IPS-15b (cell line): ENCODE measurements around the gene B4GALNT1.
"Not testable (repeated sequence)": the region's sequence is repeated elsewhere in the genome, so short reads cannot be mapped to it uniquely, and the experiment has no call there.

Source experiments
- H3K27me3 ChIP-seq: one replicate; pipeline ENCODE4 v1.6.1; 2013; ENCODE audit warnings: low read length; ENCODE audit not compliant: control insufficient read depth, insufficient read depth
- H3K36me3 ChIP-seq: one replicate; pipeline ENCODE4 v1.6.1; 2013; ENCODE audit warnings: low read length; ENCODE audit not compliant: control insufficient read depth, insufficient read depth
- H3K4me1 ChIP-seq: one replicate; pipeline ENCODE4 v1.6.1; 2013; ENCODE audit warnings: mild to moderate bottlenecking, low read length; ENCODE audit not compliant: control insufficient read depth, insufficient read depth
- H3K4me3 ChIP-seq: one replicate; pipeline ENCODE4 v1.5.1; 2013; ENCODE audit warnings: low read depth, low read length
- H3K9ac ChIP-seq: one replicate; pipeline ENCODE4 v1.6.1; 2013; ENCODE audit warnings: low read depth, mild to moderate bottlenecking, low read length
- H3K9me3 ChIP-seq: one replicate; pipeline ENCODE4 v1.6.1; 2013; ENCODE audit warnings: mild to moderate bottlenecking, low read length; ENCODE audit not compliant: control insufficient read depth, insufficient read depth

B4GALNT1 gene

DNA sequence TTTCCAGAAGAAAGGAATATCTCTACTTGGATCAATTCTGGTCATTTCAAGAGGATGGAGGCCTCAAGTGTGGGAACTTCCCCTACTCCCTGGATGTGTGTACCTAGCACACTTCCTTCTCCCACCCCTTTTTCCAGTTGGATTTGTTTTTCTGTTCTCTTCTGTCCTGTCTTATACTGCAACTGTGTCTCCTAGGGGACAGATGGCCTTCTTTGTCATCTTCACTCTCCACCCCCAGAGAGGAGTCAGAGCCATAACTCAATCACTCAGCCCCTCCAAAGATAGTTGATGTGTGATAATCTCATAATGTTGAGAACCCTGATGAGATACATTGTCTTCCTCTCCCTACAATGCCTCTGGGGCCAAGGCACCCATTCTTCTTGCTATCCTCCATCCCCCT, 30.5 kb downstream of the B4GALNT1 start:
- H3K4me3 ChIP-seq: no peak overlapping the region
- H3K27me3 ChIP-seq: no peaks in the 10 kb centered on the region
- peaks cover 21% of the 10 kb centered on the region for H3K36me3 ChIP-seq

DNA sequence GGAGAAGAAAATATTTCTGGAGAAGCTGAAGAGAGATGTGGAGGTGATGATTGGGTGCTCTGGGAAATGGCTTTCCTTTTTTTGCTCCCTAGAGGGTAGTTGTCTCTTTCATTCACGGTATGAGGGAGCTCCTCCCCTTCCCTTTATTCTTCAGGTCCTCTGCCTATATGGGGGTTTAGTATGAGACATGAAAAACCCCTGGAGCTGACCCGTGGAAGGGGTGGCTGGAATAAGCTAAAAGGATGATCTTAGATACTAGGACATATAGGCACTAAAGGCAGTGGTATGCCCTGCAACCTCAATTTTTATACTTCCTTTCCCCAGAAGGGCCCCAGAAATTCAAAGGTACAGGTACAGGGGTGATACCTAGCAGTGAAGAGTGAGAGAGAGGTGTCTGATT, 32.6 kb downstream of the B4GALNT1 start:
- no peak overlapping the region for H3K4me3 ChIP-seq
- peaks cover 21% of the 10 kb centered on the region for H3K36me3 ChIP-seq
- H3K9me3 ChIP-seq: no peaks in the 10 kb centered on the region
- H3K4me1 ChIP-seq: peaks cover 10% of the 10 kb centered on the region
- H3K27me3 ChIP-seq: no peaks in the 10 kb centered on the region
- H3K9ac ChIP-seq: no peak overlapping the region

More for the DNA sequence above, 30.5 kb downstream of the B4GALNT1 start:
- H3K9ac ChIP-seq: no peak overlapping the region
- H3K9me3 ChIP-seq: no peaks in the 10 kb centered on the region
- H3K4me1 ChIP-seq: peaks cover 10% of the 10 kb centered on the region

DNA sequence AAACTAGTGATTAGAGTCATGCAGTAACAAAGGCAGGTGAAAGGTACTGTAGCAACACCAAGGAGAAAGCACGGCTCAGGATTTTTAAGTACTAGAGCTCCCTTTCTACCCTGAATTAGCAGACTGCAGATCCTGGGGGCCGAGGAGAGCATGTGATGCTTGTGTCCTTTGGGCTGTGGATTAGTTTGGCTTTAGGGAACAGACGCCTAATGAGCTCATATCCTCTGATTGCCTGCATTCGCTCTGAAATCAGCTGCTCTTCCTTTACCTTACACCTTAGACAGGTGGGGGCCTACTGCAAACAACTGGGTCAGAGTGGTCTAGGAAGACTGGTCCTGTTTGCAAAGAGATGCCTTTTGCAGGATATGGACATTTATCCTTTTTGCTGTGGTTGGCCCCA, 39.8 kb downstream of the B4GALNT1 start:
- no peaks in the 10 kb centered on the region for H3K36me3 ChIP-seq
- no peaks in the 10 kb centered on the region for H3K9me3 ChIP-seq
- H3K4me1 ChIP-seq: peaks cover 4% of the 10 kb centered on the region
- no peak overlapping the region for H3K4me3 ChIP-seq
- peaks cover 1% of the 10 kb centered on the region for H3K27me3 ChIP-seq
- no peak overlapping the region for H3K9ac ChIP-seq

DNA sequence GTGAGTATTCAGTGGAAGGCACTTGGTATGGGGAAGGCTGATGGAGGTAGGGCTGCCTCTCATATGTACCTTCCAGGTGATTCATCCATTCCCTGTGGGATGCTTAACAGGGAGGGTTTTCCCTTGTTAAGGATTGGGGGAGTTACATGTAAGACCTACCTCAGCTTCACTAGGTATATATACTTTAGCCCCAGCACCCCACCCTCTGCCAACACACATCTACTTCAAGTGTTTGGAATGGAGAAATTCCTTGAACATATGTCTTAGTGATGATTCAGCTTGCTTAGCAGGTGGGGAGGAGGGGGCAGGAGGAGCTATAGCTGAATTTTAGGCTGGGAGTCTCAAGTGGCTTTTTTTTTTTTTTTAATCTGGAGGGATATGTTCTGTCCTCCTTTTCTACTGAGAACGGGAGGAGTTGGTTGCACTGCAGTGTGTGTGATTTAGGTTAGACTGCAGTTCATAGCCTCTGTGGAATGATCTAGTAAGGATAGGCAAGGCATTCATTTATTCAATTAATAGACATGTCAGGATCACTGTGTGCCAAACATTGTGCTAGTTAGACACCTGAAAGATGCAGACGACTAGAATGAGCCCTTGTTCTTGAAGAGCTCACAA, 40.3 kb downstream of the B4GALNT1 start:
- Histone ChIP-seq H3K9ac (peak overlapping the region; percentile 13), H3K27me3 (peaks cover 2% of the 10 kb centered on the region), H3K36me3 (no peaks in the 10 kb centered on the region), H3K9me3 (no peaks in the 10 kb centered on the region), H3K4me3 (no peak overlapping the region), H3K4me1 (peaks cover 4% of the 10 kb centered on the region)

DNA sequence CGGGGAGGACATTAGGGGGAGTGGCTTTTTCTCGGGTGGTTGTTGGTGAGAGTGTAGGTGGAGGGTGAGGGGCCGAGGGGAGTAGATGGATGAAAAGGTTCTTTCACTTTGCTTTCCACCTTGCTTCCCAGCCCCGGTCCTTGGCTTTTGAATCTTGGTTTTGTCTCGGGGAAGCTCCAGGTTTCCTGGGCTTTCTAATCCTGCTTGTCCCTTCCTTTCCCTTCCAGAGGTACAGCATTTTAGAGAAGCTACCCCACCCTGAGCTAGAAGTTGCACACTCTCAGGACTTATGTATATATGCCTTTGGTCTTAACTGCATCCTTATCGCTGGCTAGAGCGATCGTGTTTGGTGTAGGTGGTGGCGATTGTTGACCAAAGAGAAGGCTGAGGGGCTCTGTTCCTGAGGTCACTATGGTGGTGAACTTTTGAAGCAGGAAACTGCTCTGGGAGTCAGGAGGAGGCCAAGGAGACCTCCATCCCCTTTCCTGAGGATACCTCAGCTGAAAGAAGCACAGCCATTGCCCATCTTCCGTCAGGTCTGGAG, 41.1 kb downstream of the B4GALNT1 start:
- Histone ChIP-seq H3K4me1 (peaks cover 4% of the 10 kb centered on the region), H3K4me3 (peak overlapping the region; percentile 73), H3K27me3 (peaks cover 2% of the 10 kb centered on the region), H3K9me3 (no peaks in the 10 kb centered on the region), H3K9ac (peak overlapping the region; percentile 26), H3K36me3 (no peaks in the 10 kb centered on the region)

DNA sequence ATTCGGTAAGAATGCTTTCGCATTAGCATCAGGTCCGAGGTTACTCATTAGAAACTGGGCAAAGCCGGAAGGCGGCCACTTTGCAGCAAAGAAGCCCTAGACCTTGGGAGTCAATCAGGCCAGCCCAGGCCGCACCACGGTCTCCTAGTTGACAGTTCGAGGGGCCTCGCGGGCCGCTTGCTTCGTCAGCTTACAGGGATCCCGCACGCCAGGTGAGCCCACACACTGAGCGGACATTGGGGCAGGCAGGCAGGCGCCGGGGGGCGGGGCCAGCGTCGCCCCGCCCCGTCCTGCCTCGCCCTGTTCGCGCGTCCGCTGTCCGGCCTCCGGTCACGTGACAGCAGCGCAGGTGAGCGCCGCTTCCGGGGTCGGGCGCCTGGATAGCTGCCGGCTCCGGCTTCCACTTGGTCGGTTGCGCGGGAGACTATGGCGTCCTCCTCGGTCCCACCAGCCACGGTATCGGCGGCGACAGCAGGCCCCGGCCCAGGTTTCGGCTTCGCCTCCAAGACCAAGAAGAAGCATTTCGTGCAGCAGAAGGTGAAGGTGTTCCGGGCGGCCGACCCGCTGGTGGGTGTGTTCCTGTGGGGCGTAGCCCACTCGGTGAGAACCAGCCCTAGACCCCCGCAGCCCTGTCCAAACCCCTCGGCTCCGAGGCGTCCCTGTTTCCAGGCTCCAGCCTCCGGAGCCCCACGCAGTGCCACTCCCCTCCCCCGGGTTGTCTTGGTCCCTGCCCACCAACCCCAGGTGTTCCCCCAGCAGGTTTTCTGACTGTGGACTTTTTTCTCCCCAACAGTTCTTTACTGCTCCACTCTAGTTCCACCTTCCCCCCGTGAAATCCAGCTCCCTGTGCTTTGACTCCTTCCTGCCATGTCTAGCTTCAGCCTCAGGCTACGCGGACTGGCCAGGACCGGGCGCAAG, 41.9 kb downstream of the B4GALNT1 start, which contains the start of gene PIP4K2C:
Gene PIP4K2C (plus strand): TSS at position 329 of the 918 bp plus-strand sequence. CDS start 98 bp downstream, at position 427.
- peaks cover 4% of the 10 kb centered on the region for H3K4me1 ChIP-seq
- no peaks in the 10 kb centered on the region for H3K36me3 ChIP-seq
- H3K4me3 ChIP-seq: peak within 1 kb of the TSS; percentile 73
- no peaks in the 10 kb centered on the region for H3K9me3 ChIP-seq
- peak within 1 kb of the TSS; percentile 26 for H3K9ac ChIP-seq
- H3K27me3 ChIP-seq: peaks cover 2% of the 10 kb centered on the region

DNA sequence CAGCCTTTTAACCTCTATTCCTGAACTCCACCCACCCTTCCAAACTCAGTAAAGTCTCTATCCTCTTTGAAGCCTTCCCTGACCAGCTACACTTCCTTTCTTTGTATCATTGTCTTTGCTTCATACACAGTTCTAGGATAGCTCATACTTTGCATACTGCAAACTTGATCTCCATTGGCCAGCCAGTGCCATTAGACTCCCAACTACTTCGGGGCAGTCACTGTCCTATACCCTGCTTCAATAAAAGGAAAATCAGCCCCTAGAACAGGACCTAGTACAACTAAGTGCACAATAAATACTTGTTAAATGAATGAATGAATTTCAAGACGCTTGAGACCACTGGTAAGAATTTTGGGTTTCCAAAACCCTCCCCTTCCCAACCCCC, 42.5 kb downstream of the B4GALNT1 start:
- Histone ChIP-seq H3K9ac (no peak overlapping the region), H3K4me1 (peaks cover 4% of the 10 kb centered on the region), H3K27me3 (peaks cover 2% of the 10 kb centered on the region), H3K4me3 (peak overlapping the region; percentile 73), H3K36me3 (no peaks in the 10 kb centered on the region), H3K9me3 (no peaks in the 10 kb centered on the region)

DNA sequence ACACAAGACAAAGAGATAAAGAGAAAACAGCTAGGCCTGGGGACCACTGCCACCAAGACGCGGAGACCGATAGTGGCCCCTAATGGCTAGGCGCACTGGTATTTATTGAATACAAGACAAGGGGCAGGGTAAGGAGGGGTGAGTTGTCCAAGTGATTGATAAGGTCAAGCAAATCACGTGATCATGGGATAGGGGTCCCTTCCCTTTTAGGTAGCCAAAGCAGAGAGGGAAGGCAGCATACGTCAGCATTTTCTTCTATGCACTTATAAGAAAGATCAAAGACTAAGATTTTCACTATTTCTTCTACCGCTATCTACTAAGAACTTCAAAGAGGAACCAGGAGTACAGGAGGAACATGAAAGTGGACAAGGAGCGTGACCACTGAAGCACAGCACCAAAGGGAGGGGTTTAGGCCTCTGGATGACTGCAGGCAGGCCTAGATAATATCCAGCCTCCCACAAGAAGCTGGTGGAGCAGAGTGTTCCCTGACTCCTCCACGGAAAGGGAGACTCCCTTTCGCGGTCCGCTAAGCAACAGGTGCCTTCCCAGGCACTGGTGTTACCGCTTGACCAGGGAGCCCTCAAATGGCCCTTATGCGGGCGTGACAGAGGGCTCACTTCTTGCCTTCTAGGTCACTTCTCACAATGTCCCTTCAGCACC, 43.9 kb downstream of the B4GALNT1 start:
- not testable (repeated sequence) for H3K36me3 ChIP-seq, H3K4me1 ChIP-seq, H3K27me3 ChIP-seq, H3K9me3 ChIP-seq, H3K9ac ChIP-seq, H3K4me3 ChIP-seq

DNA sequence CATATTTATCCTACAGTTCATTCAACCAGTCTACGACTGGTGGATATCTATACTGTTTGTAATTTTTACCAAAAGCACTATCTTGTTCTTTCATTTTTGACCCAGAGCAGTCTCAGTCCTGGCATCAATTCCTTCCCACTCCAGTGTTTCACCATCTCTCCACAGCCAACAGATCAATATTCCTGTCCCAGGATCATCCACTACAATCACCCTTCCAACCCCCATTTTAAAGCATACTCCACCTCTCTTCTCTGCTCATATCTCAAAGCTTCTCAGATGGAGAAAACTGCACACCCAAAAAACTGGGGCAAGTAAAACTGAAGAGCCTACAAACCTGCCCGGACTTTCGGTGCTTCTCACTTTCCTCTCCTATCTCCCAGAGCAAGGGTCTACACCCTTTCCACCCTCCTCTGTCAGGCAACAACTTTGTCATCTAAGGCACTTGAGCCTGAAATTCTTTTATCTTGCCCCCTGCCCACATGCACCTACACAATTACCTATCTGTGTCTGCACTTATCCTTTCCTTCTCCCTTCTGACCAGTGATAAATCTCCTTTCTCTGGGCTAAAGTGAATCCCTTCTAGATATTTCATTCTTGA, 46.1 kb downstream of the B4GALNT1 start:
- H3K9ac ChIP-seq: no peak overlapping the region
- no peaks in the 10 kb centered on the region for H3K36me3 ChIP-seq
- no peak overlapping the region for H3K4me3 ChIP-seq
- no peaks in the 10 kb centered on the region for H3K9me3 ChIP-seq
- peaks cover 1% of the 10 kb centered on the region for H3K4me1 ChIP-seq
- H3K27me3 ChIP-seq: peaks cover 2% of the 10 kb centered on the region

DNA sequence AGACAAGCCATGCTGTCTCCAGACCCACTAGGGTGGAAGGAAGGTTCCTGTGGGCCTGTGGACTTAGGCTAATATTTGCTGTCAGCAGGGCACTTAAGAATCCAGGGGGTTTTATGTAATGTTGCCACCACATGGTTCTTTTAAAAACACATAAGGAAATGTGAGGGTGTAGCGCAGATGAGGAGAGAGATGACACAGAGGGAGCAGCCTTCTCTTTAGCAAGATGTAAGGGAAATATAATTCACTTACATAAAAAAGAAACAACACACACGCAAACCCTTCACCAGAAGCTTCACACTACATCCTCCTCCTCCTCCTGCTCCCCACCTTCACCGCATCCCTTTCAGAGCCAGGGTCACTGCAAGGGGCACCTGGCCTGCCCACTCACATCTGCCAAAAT, 46.9 kb downstream of the B4GALNT1 start:
- Histone ChIP-seq H3K4me3 (no peak overlapping the region), H3K27me3 (peaks cover 2% of the 10 kb centered on the region), H3K4me1 (no peaks in the 10 kb centered on the region)

DNA sequence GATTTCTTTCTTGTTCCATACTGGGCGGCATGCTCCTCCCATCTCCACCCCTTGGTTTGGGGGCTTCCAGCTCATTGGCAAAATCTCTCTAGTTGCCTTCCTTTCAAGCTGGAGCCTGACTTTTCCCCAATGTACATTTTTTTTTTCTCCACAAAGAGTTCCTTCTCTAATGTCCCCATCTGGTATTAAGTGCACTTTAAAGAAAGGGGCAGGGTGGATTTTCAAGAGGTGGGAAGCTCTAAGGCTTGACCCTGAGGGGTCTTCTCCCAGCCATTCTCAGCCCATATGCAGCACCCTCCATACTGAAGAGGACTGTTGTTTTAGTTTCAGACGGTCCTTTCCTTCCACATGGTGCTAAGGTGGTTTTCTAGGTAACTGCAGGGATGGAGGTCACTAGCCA, 47.8 kb downstream of the B4GALNT1 start:
- Histone ChIP-seq H3K4me1 (no peaks in the 10 kb centered on the region), H3K36me3 (no peaks in the 10 kb centered on the region), H3K9me3 (no peaks in the 10 kb centered on the region), H3K9ac (no peak overlapping the region), H3K27me3 (peaks cover 2% of the 10 kb centered on the region), H3K4me3 (no peak overlapping the region)

More for the DNA sequence above, 46.9 kb downstream of the B4GALNT1 start:
- no peaks in the 10 kb centered on the region for H3K36me3 ChIP-seq
- no peak overlapping the region for H3K9ac ChIP-seq
- no peaks in the 10 kb centered on the region for H3K9me3 ChIP-seq
